CD14-positive monocyte (primary cell): ENCODE measurements around the gene LENEP. TPM values are rescaled to one million over a fixed set of nuclear protein-coding genes. Genes with fewer than 3 reads are reported as not detected.

Source experiments
- DNase-seq, 3 donors: peaks; one replicate each; pipeline ENCODE4 v3.0.0-alpha.2; 2011 to 2022
- H2AFZ ChIP-seq: 2 replicates; pipeline ENCODE4 v1.6.0; 2012; ENCODE audit warnings: mild to moderate bottlenecking, low read depth, low read length, inconsistent platforms; ENCODE audit not compliant: insufficient read depth, poor library complexity, severe bottlenecking
- H3K27ac ChIP-seq, 2 donors: 1 replicate in 1 of 2; 2 replicates in 1 of 2; pipeline ENCODE4 v1.5.1; 2012 to 2013; ENCODE audit warnings: low read length in 2 of 2, control low read depth in 1 of 2, inconsistent platforms in 1 of 2, low read depth in 1 of 2, mild to moderate bottlenecking in 1 of 2
- H3K27me3 ChIP-seq, 2 donors: one replicate each; pipeline versions ENCODE4 v1.6.0 to v1.6.1; 2011 to 2013; ENCODE audit warnings: low read length in 2 of 2; ENCODE audit not compliant: control insufficient read depth in 2 of 2, insufficient read depth in 2 of 2
- H3K36me3 ChIP-seq, 2 donors: replicated peaks in 1 of 2; 1 replicate in 1 of 2; 2 replicates in 1 of 2; pipeline versions ENCODE4 v1.5.1 to v1.6.1; 2012 to 2013; ENCODE audit warnings: low read length in 2 of 2, control low read depth in 1 of 2, inconsistent platforms in 1 of 2, mild to moderate bottlenecking in 1 of 2; ENCODE audit not compliant: insufficient read depth in 2 of 2, control insufficient read depth in 1 of 2
- H3K4me1 ChIP-seq, 2 donors: 1 replicate in 1 of 2; 2 replicates in 1 of 2; pipeline versions ENCODE4 v1.5.1 to v1.6.1; 2012 to 2013; ENCODE audit warnings: low read length in 2 of 2, control low read depth in 1 of 2, inconsistent platforms in 1 of 2, mild to moderate bottlenecking in 1 of 2, moderate library complexity in 1 of 2; ENCODE audit not compliant: insufficient read depth in 2 of 2, control insufficient read depth in 1 of 2
- H3K4me2 ChIP-seq: replicated peaks from 2 replicates; pipeline ENCODE3; 2012; ENCODE audit warnings: low read length, moderate library complexity, mild to moderate bottlenecking; ENCODE audit not compliant: poor library complexity, severe bottlenecking; ENCODE audit errors: extremely low read depth
- H3K4me3 ChIP-seq, 3 experiments: fragments of 200-600 bp in 1 of 3; sonication (generic) in 1 of 3; replicated peaks in 1 of 3; 1 replicate in 2 of 3; 2 replicates in 1 of 3; pipeline ENCODE4 v1.5.1; 2011 to 2013; ENCODE audit warnings: low read length in 3 of 3, mild to moderate bottlenecking in 3 of 3, control low read depth in 2 of 3, low read depth in 2 of 3, inconsistent platforms in 1 of 3, moderate library complexity in 1 of 3
- H3K79me2 ChIP-seq: 2 replicates; pipeline ENCODE4 v1.6.0; 2012; ENCODE audit warnings: mild to moderate bottlenecking, control low read depth, inconsistent platforms, low read length, moderate library complexity; ENCODE audit not compliant: insufficient read depth
- H3K9ac ChIP-seq: 2 replicates; pipeline ENCODE4 v1.6.0; 2017; ENCODE audit warnings: low read length, mild to moderate bottlenecking; ENCODE audit not compliant: insufficient read depth, poor library complexity, severe bottlenecking
- H3K9me3 ChIP-seq, 2 donors: replicated peaks in 1 of 2; 1 replicate in 1 of 2; 2 replicates in 1 of 2; pipeline versions ENCODE4 v1.5.1 to v1.6.1; 2012 to 2013; ENCODE audit warnings: low read length in 2 of 2, control low read depth in 1 of 2; ENCODE audit not compliant: control insufficient read depth in 1 of 2, insufficient read depth in 1 of 2
- H4K20me1 ChIP-seq: 2 replicates; pipeline ENCODE4 v1.6.0; 2012; ENCODE audit warnings: mild to moderate bottlenecking, low read length, control low read depth, moderate library complexity; ENCODE audit not compliant: insufficient read depth
- H3K27ac Mint-ChIP-seq, 7 donors: one replicate each; pipeline ENCODE4 v1.8.0; 2020; ENCODE audit warnings: mild to moderate bottlenecking in 7 of 7, mixed read lengths in 7 of 7, moderate library complexity in 6 of 7, inconsistent platforms in 2 of 7
- H3K27me3 Mint-ChIP-seq, 3 donors: one replicate each; pipeline ENCODE4 v1.8.0; 2021 to 2022; ENCODE audit warnings: low read depth in 3 of 3, mild to moderate bottlenecking in 3 of 3, mixed read lengths in 3 of 3, moderate library complexity in 3 of 3, inconsistent platforms in 1 of 3
- H3K36me3 Mint-ChIP-seq, 2 donors: one replicate each; pipeline ENCODE4 v1.8.0; 2020; ENCODE audit warnings: mixed read lengths in 2 of 2, inconsistent platforms in 1 of 2, mild to moderate bottlenecking in 1 of 2
- H3K4me1 Mint-ChIP-seq: one replicate; pipeline ENCODE4 v1.8.0; 2020; ENCODE audit warnings: mild to moderate bottlenecking, mixed read lengths
- H3K4me3 Mint-ChIP-seq, 2 donors: one replicate each; pipeline ENCODE4 v1.8.0; 2020; ENCODE audit warnings: mild to moderate bottlenecking in 2 of 2, mixed read lengths in 2 of 2, moderate library complexity in 1 of 2
- H3K9me3 Mint-ChIP-seq, 7 donors: one replicate each; pipeline ENCODE4 v1.8.0; 2020 to 2022; ENCODE audit warnings: mixed read lengths in 7 of 7, mild to moderate bottlenecking in 6 of 7, moderate library complexity in 6 of 7, inconsistent platforms in 2 of 7
- WGBS: methylation state at CpG from one replicate; pipeline ENCODE4 v1.1.5; 2013; ENCODE audit warnings: missing lambda C conversion rate; ENCODE audit not compliant: insufficient coverage; 5-methylcytosine and 5-hydroxymethylcytosine counted together
- intact Hi-C, 2 donors: fragments of 100-400 bp; cut with micrococcal nuclease; formaldehyde crosslinking; loops; one replicate each; pipeline versions ENCODE4 v1.15.0 to v1.15.1; 2023
- polyA plus RNA-seq, 3 donors: library from polyadenylated mRNA; depleted of rRNA in 1 of 3; unstranded in 2 of 3; stranded (reverse) in 1 of 3; fragments of 300-500 nt in 2 of 3; fragments of >200 nt in 1 of 3; fragmentation: Illumina TruSeq in 2 of 3; gene quantifications; 1 replicate in 2 of 3; 2 replicates in 1 of 3; pipeline ENCODE4 v1.2.3, GENCODE V29; 2012 to 2021
- TF ChIP-seq, protein P1 (sequence below): fragments of 200-600 bp; IDR thresholded peaks from one replicate; pipeline ENCODE4 v1.8.0; 2022; ENCODE audit warnings: antibody characterized with exemption, mild to moderate bottlenecking

LENEP gene
- polyA plus RNA-seq, 3 donors: not detected

DNA sequence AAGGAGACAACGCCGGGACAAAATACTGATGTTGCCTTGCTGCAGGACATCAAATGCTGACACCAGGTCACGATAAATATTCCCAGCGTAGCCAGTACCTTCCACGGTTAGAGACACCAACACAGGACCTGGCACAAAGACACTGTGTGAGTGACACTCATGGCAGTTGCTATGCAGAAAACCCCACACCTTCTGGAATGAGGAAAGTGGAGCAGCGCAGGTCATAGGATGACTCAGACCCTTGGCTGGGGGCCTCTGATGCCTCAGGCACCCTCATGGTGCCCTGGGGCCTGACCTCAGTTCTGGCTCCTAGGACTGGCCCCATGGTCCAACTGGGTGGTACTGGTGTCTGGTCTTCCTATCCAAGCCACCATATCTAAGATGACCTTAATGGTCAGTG, 33.2 kb downstream of the LENEP start:
- H3K27me3 Mint-ChIP-seq: peaks cover 0 to 7% (median 2%) of the 10 kb centered on the region in 3 donors
- H3K27ac Mint-ChIP-seq: no peak overlapping the region
- Histone ChIP-seq H2AFZ (no peak overlapping the region), H3K4me1 (peaks cover 21 to 27% of the 10 kb centered on the region in 2 donors), H3K4me2 (no peak overlapping the region), H3K79me2 (no peaks in the 10 kb centered on the region), H4K20me1 (peaks cover 5% of the 10 kb centered on the region), H3K4me3 (no peak overlapping the region), H3K9me3 (no peaks in the 10 kb centered on the region), H3K36me3 (no peaks in the 10 kb centered on the region), H3K27me3 (no peaks in the 10 kb centered on the region), H3K9ac (no peak overlapping the region), H3K27ac (no peak overlapping the region)
- H3K36me3 Mint-ChIP-seq: peaks cover 3% of the 10 kb centered on the region in 2 donors
- peaks cover 36% of the 10 kb centered on the region for H3K4me1 Mint-ChIP-seq
- intact Hi-C loops: no loop called here
- WGBS: 94% methylated on average over 6 of the region's 6 CpGs
- peak in 1 of 3 donors; percentile 42 for DNase-seq
- no peak overlapping the region for H3K4me3 Mint-ChIP-seq
- TF ChIP-seq, protein P1, sequence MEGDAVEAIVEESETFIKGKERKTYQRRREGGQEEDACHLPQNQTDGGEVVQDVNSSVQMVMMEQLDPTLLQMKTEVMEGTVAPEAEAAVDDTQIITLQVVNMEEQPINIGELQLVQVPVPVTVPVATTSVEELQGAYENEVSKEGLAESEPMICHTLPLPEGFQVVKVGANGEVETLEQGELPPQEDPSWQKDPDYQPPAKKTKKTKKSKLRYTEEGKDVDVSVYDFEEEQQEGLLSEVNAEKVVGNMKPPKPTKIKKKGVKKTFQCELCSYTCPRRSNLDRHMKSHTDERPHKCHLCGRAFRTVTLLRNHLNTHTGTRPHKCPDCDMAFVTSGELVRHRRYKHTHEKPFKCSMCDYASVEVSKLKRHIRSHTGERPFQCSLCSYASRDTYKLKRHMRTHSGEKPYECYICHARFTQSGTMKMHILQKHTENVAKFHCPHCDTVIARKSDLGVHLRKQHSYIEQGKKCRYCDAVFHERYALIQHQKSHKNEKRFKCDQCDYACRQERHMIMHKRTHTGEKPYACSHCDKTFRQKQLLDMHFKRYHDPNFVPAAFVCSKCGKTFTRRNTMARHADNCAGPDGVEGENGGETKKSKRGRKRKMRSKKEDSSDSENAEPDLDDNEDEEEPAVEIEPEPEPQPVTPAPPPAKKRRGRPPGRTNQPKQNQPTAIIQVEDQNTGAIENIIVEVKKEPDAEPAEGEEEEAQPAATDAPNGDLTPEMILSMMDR: no peak
- H3K9me3 Mint-ChIP-seq: no peaks in the 10 kb centered on the region

DNA sequence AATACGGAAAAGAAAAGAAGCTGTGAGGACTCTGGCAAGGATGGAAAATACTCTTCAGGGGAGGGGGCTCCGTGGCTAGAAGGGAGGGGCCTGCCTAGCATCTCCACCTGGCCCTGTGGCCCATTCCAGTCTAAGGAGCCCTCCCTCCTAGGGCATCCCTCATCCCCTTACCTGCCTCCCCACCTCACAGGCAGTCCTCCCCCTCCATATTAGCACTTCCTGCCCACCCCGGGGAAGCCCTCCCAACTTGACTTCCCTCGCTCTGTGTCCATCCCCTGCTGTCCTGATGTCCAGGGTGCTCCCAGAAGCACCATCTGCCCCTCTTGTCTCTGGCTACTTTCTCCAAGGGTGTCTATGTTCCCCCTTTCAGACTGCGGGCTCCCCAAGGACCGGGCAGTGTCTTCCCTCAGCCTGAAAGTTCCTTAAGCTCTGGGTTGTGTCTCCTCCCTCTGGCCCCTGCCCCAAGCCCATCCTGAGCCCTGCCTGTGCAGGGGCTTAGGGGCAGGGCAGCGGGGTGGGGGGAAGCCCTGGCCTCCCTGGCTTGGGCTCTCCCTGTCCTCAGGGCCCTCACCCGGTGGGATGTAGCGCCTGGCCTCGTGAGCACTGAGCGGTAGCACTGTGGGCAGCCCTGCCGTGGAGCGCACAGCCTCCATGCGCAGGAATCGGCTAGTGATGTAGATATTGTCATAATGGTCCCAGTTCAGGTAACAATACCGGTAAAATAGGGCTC, 36.3 kb downstream of the LENEP start:
- no peaks in the 10 kb centered on the region for H3K79me2 ChIP-seq
- H3K4me2 ChIP-seq: no peak overlapping the region
- H3K27me3 ChIP-seq: no peaks in the 10 kb centered on the region
- peaks cover 0 to 1% (median 0%) of the 10 kb centered on the region in 7 donors for H3K9me3 Mint-ChIP-seq
- peaks cover 2 to 9% (median 3%) of the 10 kb centered on the region in 3 donors for H3K27me3 Mint-ChIP-seq
- peaks cover 21% of the 10 kb centered on the region for H3K4me1 Mint-ChIP-seq
- H4K20me1 ChIP-seq: no peaks in the 10 kb centered on the region
- intact Hi-C loops: no loop called here
- peaks cover 0 to 3% of the 10 kb centered on the region in 2 donors for H3K36me3 Mint-ChIP-seq
- no peak for DNase-seq
- WGBS: 98% methylated on average over 11 of the region's 16 CpGs
- H3K9ac ChIP-seq: no peak overlapping the region
- H3K9me3 ChIP-seq: no peaks in the 10 kb centered on the region
- no peak overlapping the region for H2AFZ ChIP-seq
- H3K27ac Mint-ChIP-seq: peak overlapping the region in 2 of 7 donors; percentile 25 to 50
- no peak overlapping the region for H3K4me3 Mint-ChIP-seq
- H3K4me3 ChIP-seq: no peak overlapping the region
- no peaks in the 10 kb centered on the region for H3K36me3 ChIP-seq
- H3K4me1 ChIP-seq: peaks cover 13 to 14% of the 10 kb centered on the region in 2 donors
- TF ChIP-seq, protein P1: no peak
- H3K27ac ChIP-seq: no peak overlapping the region
